RCC 7860 (cell line): ENCODE results near the gene SLC8B1.

Source experiments
- DNase-seq: peaks from one replicate; pipeline ENCODE4 v3.0.0-alpha.2; 2015; ENCODE audit warnings: low spot score
- FAIRE-seq: peaks from 2 replicates; lab custom pipeline; 2012; peaks lifted over from hg19 to GRCh38; lab: Jason Lieb, UNC

Gene SLC8B1

DNA sequence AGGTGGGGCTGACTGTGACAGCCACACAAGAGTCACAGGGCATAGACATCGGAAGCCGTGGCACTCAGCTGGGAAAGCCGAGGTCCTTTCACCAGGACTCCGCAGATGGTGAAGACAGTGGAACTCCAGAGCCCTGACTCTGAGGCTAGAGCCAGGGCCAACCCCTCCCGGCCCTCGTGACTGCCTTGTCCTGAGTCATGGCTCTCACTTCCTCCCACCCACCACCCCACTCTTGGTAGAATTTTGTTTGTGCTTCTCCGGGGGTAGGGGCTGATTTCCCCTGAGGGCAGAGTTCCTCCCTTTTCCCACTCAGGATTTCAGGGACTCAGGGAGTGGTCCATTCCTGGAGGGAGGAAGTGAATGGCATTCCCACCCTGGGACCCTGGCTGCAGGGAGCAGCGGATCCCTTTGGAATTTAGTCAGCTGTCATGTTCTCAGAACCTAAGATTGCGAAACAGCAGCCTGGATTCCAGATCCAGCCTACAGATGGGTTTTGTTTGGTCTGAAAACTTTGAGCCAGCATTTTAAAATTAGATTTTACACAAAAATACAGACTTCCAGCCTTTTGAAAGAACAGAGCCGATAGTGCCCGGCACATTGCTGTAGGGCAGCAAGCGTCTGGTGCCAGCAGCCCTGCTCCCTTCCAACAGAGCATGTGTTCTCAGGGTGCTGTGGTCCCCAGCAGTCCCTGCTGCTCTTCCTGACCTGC, 62.9 kb downstream of the SLC8B1 start:
- FAIRE-seq = no peak

DNA sequence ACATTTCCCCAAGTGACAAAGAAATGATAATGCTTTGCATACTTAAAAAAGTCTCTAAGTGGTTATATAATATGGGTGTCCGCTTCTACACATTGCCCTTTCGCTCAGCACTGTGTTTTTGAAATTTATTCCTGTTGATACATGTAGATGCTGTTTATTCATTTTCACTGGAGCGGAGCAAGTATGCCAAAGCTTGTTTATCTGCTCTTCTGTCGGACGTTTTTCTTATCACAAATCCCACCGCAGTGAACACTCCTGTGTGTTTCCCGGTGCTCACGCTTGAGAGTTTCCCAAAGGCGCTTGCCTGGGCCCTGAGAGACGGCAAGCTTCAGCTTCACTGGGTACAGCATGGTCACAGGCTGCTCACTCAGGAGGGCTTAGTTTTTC, 63.5 kb downstream of the SLC8B1 start:
- FAIRE-seq = no peak
- DNase-seq = no peak

More for the DNA sequence above, 62.9 kb downstream of the SLC8B1 start:
- DNase-seq = no peak

DNA sequence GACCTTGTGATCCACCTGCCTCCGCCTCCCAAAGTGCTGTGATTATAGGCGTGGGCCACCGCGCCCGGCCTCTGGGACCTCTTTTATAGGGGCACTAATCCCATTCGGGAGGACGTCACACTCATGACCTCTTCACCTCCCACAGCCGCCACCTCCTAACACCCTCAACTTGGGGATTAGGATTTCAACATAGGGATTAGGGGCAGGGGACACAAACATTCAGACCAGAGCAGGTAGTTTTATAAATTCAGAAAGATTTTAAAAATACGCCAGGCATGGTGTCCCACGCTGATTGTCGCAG, 64.2 kb downstream of the SLC8B1 start:
- DNase-seq = no peak

DNA sequence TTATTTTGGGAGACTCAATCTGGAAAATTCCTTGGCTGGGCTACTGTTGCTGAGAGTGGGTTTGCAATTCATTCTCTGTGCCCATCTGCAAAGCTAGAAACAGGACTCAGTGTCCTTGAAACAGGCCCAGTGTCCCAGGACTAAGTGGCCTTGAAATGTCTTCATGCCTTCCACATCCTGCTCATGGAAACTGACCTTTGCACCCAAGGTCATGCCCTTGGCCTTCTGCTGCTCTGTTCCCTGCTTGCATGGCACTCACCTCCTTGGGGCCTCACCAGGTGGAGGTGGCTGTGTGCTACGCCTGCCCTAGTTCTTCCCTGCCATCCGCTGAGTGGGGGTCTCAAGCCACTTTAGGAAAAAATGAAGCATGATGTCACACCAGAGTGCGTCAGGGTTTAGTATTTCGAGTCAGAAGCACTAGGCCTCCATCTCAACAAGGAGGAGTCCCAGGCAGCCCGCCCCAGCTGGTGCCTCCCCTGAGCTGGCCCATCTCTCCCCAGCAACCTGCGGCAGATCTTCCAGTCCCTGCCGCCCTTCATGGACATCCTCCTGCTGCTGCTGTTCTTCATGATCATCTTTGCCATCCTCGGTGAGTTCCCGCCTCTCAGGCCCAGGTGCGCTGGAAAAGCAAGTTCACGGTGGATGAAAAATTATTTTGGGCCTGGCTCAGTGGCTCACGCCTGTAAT, 65.5 kb downstream of the SLC8B1 start:
- DNase-seq (no peak), FAIRE-seq (no peak)

More for the DNA sequence above, 64.2 kb downstream of the SLC8B1 start:
- FAIRE-seq = no peak

DNA sequence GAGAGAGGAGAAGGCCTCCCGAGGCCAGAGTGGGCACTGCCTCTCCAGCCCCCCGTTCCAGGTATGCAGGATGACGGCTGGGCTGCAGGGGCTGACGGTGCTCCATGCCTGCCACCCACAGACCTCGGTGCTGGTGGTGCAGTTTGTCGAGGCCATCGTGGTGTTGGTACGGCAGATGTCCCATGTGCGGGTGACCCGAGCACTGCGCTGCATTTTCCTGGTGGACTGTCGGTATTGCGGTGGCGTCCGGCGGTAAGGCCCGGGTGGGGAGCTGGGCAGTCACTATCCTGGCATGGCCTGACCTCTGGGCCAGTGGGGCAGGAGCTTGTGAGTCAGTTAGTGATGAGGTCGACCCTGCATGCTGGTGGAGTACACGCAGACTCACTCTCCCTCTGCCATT, 66.3 kb downstream of the SLC8B1 start:
- no peak for DNase-seq
- no peak for FAIRE-seq

DNA sequence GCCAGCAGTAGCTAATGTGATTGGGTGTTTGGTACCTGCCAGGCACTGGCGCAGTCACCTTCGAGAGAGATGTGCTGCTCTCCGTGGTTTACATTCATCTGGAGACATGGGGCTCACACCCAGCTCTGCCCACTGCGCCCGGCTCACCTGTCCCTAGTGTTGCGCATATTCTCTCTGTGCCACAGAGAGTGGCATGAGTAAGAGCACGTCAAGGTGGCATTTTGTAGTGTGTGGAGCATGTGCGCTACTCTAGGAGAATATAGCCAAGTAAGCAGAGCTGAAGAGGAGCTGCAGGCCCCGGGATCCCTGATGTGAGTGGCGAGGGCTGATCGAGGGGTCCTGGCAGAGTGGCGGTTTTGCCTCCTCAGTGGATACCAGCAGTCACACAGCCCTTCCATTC, 66.8 kb downstream of the SLC8B1 start:
- no peak for DNase-seq
- FAIRE-seq = no peak

DNA sequence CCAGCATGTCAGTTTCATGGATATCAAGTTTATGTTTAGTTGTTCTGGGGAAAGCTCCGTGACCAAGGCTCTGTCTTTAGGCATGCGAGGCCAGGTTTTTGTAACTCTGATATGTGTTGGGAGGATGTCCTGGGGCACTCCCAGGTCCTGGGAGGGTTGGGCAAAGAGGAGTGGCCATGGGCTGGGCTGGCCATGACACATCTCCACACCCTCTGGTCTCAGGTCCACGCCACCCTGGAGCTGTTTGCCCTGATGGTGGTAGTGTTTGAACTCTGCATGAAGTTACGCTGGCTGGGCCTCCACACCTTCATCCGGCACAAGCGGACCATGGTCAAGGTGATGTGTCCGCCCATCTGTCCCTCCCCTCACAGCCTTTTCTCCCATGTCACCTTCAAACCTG, 67.3 kb downstream of the SLC8B1 start:
- DNase-seq (no peak), FAIRE-seq (no peak)

DNA sequence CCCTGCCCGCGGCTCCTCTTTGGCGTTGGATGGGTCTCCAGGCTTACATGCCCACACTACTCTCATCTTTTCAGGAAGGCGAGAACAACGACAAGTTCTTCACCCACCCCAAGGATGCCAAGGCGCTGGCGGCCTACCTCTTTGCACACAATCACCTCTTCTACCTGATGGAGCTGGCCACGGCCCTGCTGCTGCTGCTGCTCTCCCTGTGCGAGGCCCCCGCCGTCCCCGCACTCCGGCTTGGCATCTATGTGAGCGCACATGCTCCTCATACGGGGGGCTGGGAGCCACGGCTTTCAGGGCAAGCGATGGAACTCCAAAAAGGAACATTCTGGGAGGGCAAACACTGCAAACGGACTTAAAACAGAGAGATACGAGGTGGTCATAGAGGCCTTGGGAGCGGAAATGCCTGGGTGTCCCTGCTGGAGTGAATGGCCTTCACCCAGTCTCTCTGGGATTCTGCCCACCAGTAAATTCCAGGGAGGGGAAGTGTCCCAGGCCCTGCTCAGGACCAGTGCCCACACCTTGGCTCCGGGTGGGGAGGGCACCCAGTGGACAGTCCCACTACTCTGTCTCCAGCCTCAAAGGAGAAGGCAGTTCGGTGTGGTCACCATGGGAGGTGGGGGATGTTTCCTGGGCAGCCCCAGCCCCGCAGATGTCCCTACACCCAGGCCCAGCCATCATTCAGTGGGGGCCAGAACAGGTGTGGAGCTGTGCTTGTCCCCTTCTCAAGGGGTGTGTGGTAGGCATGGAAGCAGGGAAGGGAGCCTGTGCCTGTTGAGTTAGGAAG, 68.6 kb downstream of the SLC8B1 start:
- FAIRE-seq (no peak), DNase-seq (no peak)

DNA sequence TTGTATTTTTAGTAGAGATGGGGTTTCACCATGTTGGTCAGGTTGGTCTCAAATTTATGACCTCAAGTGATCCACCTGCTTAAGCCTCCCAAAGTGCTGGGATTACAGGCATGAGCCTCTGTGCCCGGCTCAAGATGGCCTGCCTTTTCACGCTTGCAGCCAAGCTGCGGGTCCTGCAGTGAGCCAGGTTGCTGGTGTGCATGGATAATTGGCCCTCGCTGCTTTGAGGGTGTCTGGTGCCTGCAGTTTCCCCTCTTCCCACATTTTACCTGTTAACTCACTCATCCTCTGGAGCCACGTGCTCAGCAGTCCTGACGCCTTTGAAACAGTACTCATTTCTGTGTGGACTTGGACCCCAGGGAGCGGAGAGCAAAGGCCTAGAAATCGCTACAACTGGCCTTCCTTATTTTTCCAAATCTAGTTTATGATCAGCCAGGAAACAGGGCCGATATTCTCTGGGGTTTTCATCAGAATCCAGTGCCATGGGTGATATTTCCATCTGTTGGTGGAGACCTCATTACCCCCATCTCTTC, 71.4 kb downstream of the SLC8B1 start:
- FAIRE-seq = no peak

DNA sequence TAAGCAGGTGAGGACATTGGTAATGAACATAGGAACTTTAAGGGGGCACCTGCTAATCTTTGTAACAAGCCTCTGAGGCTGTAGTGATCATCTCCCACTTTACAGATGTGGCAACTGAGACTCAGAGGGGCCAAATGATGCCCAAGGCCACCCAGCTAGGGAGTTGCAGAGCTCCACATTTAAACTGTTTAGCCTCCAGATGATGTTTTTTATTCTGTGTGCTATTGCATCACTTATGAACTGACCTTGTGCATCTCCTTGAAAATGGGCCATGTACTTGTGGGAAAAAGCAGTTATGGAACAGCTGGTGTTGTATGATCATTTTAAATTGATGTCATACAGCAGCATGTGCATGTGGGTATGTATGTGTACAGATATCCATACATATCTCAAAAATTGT, 72.2 kb downstream of the SLC8B1 start:
- FAIRE-seq = no peak
- no peak for DNase-seq

More for the DNA sequence above, 71.4 kb downstream of the SLC8B1 start:
- DNase-seq = no peak

DNA sequence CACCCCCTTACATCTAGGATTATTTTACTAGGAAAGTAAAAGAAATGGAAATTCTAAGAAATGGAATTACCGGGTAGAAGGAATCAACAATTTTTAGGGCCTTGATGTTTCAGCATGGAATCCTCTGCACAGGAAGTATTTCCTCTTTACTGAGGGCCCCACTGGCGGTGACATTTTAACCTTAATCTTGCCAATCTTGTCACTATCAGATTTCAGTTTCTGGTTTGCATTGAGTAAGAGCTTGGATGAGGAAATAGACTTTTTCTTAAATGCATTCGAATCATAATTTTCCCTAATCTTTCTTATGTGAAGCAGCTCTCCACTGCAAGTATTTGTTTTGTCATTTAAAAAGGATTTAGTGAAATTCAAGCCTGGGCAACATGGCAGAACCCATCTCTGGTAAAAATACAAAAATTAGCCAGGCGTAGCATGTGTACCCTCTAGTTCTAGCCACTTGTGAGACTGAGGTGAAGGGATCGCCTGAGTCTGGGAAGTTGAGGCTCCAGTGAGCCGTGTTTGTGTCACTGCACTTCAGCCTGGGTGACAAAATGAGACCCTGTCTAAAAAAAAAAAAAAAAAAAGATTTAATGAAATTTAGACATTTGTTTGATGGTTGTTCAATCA, 73.0 kb downstream of the SLC8B1 start:
- DNase-seq = no peak
- no peak for FAIRE-seq

DNA sequence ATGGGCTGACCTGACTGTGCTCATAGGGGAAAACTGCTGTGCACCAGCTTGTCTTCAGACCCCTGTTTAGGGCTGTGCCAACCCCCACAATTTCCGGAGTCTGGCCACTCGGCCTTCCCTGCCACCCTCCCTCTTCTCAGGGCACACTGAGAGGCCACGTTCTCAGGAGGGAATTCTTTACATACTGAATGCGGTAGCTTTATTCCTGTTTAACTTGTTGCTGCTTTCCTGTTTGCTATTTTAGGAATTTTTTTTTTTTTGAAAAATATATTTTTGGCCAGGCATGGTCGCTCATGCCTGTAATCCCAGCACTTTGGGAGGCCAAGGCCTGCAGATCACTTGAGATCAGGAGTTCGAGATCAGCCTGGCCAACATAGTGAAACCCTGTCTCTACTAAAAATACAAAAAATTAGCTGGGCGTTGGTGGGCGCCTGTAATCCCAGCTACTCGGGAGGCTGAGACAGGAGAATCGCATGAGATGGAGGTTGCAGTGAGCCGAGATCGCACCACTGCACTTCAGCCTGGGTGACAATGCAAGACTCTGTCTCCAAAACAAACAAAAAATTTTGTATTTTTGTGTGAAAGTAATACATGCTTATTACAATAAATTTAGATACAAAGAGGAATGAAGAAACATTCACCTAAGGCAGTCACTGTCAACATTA, 74.1 kb downstream of the SLC8B1 start:
- FAIRE-seq (no peak), DNase-seq (no peak)

DNA sequence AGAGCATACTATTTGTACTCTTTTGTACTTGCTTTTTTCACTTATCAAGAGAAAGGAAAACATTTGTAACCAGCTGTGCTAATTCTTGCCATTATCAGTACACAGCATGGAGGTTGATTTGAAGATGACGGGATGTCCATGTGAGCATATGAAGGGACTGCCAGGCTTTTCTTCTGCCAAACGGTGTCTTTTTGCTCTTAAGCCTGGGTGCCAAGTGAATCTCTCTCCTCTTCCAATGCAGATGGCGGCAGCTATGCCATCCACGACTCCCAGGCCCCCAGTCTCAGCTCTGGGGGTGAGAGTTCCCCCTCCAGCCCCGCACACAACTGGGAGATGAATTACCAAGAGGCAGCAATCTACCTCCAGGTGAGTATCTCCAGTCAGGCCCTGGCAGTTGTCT, 74.8 kb downstream of the SLC8B1 start:
- FAIRE-seq = no peak
- DNase-seq = no peak

DNA sequence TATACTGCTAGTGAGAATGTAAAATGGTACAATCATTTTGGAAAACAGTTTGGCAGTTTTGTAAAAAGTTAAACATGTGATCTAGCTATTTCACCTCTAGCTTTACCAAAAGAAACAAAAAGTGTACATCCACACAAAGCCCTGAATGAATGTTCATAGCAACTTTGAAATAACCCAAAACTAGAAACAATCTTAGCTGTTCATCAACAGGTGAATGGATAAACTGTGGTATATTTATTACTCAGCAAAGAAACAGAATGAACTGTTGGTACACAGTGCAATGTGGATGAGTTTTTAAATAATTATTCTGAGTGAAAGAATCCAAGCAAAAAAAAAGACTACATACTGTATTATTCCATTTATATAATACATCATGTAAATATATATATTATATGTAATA, 77.3 kb downstream of the SLC8B1 start:
- FAIRE-seq = no peak
- no peak for DNase-seq

DNA sequence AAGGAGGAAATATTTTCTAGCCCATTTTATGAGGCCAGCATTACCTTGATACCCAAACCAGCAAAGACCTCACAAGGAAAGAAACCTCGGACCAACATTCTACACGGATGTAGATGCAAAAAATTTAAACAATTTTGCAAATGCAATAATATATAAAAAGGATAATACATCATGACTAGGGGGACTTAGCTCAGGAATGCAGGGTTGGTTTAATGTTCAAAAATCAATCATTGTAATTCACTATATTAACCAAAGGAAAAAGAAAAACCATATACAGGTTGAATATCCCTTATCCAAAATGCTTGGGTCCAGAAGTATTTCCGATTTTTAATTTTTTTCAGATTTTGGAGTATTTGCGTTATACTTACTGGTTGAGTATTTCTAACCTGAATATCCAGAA, 80.6 kb downstream of the SLC8B1 start:
- FAIRE-seq = no peak
- no peak for DNase-seq

DNA sequence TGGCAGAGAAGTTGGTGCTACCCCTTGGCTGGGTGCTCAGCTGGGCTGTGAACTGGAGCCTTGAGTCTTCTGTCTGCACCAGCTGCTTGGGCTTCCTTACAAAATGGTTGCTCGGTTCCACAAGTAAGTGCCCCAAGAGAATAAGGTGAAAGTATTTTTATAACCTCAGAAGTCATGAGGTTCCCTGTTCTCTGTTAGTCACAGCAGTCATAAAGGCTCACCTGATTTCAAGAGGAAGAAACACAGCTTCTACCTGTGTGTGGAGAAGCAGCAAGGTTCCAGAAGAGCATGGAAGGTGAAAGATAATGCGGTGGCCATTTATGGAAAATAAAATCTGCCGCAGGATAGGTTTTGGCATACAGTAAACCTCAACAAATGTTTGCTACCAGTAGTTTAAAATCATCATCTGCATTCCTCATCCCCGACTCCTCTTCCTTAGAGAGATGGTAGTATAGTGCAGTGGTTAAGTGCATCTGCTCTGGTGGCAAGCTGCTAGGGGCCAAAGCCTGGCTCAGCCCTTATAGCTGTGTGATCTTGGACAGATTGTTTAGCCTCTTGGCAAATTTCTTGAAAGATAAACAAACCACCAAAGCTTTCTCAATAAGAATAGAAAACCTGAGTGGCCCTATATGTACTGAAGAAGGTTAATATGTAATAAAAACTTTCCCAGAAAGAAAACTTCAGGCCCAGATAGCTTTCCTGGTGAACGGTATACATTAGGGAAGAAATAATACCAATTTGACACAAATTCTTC, 81.2 kb downstream of the SLC8B1 start:
- DNase-seq (no peak), FAIRE-seq (no peak)

DNA sequence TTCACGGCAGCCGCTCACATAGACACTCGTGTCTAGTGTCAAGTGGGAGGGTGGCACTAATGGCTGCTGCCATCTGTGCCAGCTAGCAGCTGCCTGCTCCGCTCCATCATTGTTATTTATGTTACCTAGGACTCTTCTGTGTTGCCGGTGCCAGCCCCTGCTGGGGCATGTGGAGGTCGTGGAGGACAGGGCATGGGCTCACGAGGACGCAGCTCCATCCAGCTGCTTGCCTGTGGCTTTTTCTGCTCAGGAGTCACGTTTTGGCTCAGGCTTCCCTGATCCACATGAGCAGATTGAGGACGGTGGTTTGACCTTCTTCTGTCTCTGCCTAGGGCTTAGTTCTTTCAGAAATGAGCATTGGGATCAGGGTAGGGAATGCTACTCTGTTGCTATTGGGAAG, 82.4 kb downstream of the SLC8B1 start:
- DNase-seq = no peak
- no peak for FAIRE-seq

DNA sequence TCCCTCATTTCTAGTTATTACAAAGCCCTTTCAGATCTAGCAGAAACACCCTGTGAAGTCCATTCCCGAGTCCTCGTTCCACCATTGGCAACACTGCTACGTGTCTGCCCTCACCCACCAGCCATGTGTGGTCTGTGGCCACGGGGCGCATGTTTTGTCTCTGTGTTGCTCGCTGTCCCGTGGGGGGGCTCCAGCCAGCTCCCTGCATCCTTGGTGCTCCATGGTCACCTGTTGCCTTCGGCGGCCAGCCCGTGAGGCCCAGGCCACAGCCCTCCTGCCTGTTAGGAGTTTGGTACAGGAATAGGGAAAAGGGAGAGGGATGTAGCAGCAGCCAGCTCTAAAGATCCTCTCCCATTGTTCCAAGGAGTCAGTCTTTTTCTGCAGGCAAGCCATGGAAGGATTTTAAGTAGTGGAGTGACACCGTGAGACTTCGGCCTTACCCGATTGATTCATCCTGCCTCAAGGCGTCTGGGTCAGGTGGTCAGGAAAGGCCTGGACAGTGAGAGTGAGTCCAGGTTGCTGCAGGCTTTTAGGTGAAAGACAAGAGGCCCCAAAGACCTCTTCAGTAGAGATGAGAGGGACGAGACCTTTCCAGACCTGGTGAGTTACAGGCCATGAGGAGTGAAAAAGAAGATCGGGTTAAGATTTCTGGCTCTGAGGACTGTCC, 83.4 kb downstream of the SLC8B1 start:
- no peak for DNase-seq
- FAIRE-seq = no peak

DNA sequence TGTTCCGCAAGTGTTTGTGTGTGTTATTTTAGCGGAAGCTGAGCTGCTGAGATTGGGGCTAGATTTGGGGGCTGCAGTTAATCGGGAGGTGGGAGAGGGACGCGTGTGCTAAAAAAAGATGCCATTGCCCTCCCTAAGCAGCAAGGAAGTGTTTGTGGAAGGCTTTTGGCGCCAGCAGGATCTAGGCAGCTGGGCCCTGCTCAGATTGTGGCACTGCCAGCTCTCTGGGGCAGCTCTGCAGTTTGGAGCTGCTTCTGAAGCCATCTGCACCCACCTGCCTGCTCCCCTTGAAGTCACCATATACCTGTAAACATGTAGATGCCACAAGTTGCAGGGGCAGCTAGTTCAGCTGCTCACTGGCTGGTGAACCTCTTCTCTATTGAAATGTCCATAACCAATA, 84.9 kb downstream of the SLC8B1 start:
- no peak for DNase-seq
- no peak for FAIRE-seq

DNA sequence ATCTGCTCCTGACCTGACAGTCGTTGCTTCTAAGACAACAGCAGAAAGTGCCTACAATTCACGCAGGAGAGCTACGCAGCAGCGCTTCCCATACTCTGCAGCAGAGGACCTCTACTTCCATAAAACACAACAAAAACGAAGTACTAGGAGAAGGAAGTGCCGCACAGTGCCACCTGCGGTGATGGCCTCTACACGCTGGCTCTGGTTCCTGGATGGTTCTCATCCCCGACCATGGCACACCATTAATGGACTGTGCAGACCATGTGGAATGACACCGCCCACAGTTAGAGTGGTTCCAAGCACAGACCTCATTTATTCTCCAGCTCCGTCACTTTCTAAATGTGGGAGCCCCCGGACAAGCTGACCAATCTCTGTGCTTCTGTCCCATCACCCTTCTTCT, 85.4 kb downstream of the SLC8B1 start:
- FAIRE-seq = no peak
- no peak for DNase-seq
